Adrenal gland (tissue), 5 donors: ENCODE measurements around the gene PFKFB4.

ENCODE experiments used
- CTCF ChIP-seq, 6 experiments: fragments of 450-650 bp in 4 of 6; fragments of 200-600 bp in 2 of 6; sonication (generic) in 1 of 6; IDR thresholded peaks; 1 replicate in 5 of 6; 2 replicates in 1 of 6; pipeline versions ENCODE4 v1.5.1 to v1.8.0; 2016 to 2021; ENCODE audit warnings: antibody characterized with exemption in 6 of 6, mild to moderate bottlenecking in 2 of 6, moderate library complexity in 1 of 6
- POLR2A ChIP-seq, 2 donors: fragments of 450-650 bp; IDR thresholded peaks; one replicate each; pipeline ENCODE4 v1.6.1; 2017; ENCODE audit warnings: antibody characterized with exemption in 2 of 2, mild to moderate bottlenecking in 2 of 2, moderate library complexity in 1 of 2
- donor health status: DM: no; HTN: no; CAD: no.

- TF ChIP-seq CTCF (IDR thresholded peaks at IDR 0.05) = no peak
- TF ChIP-seq POLR2A (IDR thresholded peaks at IDR 0.05) = no peak
These were observed 69.7 kb downstream of the PFKFB4 start for GRCh38 chr3:48486952-48487351.
